Measurements from ENCODE around the gene TENM3.

- TF ChIP-seq POLR2A (IDR thresholded peaks at IDR 0.05) (no peak), CTCF (IDR thresholded peaks at IDR 0.05) (no peak)
Observed at GRCh38 chr4:182250446-182250845, 7.2 kb downstream of the TENM3 start.

Measured in adrenal gland (tissue), 5 donors.